UCSD-AML1 (cell line): ENCODE results near the gene PTPN1.
"Not testable (repeated sequence)": the region's sequence is repeated elsewhere in the genome, so short reads cannot be mapped to it uniquely, and the experiment has no call there.

Experiments
- DNase-seq: peaks from one replicate; lab custom pipeline; 2025; ENCODE audit not compliant: unreplicated experiment; lab: John Stamatoyannopoulos, UW

Gene PTPN1

GRCh38 chr20:50478162-50478990 lies 31.8 kb upstream of the PTPN1 start:
- peak; percentile 82 for DNase-seq

GRCh38 chr20:50481741-50482140 lies 28.4 kb upstream of the PTPN1 start:
- no peak for DNase-seq

- no peak for DNase-seq
These were observed 27.7 kb upstream of the PTPN1 start for GRCh38 chr20:50482396-50482981.

DNA sequence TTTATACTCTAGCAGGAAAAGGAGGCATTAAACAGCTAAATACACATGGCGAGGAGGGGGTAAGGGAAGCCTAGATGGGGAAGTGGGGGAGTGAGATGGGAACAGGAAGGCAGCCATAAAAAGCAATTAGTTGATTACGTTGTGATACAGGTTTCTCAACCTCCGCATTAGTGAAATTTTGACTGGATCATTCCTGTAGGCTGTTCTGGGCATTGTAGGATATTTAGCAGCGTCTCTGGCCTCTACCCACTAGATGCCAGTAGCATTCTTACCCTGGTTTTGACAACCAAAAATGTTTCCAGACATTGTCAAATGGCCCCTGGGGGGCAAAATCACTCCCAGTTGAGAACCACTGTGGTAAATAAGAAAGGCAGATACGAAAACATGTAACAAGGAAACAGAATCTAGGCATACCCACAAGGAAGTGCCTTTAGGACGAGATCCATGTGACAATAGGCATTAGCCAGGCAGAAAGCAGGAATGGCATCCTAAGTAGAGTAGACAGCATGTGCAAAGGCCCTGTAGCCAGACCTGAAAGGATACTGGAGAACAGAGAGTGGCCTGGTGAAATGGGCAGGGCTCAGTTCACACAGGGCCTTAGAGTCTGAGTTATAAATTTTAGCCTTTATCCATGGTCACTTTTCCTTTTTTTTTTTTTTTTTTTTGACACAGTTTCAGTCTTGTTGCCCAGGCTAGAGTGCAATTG lies 25.8 kb upstream of the PTPN1 start:
- DNase-seq = no peak

- no peak for DNase-seq
These were observed 22.8 kb upstream of the PTPN1 start for GRCh38 chr20:50487397-50487796.

DNA sequence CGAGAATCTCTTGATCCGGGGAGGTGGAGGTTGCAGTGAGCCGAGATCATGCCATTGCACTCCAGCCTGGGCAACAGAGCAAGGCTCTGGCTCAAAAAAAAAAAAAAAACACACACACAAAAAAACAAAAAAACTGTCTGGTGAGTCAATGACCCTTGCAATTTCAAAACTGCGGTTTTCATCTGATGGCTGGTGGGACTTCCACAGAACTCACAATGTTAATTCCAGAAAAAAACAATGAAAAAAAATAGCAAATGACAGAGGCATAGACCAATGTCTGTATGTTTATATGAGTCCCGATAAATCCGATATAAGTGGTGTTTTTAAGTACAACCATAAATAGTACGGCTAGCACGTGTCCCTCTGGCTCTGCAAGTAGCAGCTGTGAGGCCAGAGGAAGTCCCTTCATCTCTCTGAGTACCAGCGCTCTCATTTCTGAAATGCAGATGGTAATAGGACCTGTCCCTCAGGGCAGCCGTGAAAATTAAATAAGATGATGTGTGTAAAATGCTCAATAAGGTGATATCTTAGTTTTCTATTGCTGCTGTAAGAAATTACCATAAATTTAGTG lies 21.9 kb upstream of the PTPN1 start:
- no peak for DNase-seq

DNA sequence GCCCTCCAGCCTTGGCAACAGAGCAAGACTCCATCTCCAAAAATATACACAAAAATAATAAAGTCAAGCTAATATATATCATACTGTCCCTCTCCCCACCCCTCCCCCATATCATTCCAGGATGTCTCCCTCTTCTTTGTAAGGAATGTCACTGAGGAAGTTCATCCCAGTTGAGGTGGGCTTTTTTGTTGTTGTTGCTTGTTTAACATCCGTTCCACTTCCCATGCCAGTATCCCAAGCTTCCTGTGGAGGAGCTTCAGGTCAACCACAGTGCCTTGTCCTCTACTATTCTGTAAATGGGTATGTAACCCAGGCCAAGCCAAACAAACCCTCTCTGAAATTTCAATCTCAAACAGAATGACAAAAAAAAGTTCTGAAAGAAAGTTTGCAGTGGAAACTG lies 19.0 kb upstream of the PTPN1 start:
- no peak for DNase-seq

GRCh38 chr20:50491926-50492634 lies 18.1 kb upstream of the PTPN1 start:
- no peak for DNase-seq

DNA sequence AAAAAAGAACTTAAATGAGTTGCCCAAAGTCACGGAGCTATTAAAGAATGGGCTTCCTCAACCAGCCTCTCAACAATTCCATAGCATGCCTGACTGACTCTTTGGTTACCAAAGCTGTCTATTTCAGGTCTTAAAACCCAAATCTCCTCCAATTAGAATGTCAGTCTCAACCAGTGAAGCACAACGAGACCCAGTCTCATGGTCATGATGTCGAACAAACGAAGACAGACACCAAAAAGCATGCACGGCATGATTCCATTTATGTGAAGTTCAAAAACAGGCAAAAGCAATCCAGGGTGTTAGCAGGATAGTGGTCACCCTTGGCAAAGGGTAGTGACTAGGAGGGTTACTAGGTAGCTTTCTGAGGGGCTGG lies 16.3 kb upstream of the PTPN1 start:
- no peak for DNase-seq

DNA sequence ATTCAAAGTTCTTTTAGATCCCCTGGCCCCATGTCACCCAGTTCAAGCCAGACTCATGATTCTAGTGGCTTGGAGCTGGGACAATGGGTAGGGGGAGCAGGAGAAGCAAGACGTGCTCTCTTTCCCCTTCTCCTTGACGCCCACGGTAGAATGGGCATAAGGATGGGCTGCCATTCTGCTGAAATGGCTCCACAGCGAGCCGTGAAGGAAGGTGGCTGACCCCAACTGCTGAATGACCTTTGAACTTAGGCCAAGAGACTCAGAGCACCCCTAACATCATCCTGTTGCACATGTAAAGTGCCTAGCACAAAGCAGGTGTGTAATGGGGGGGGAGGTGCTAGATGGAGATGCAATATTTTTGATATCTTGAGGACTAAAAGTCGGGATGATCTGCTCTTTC lies 15.8 kb upstream of the PTPN1 start:
- no peak for DNase-seq

- DNase-seq = no peak
These were observed 13.3 kb upstream of the PTPN1 start for GRCh38 chr20:50496773-50497385.

GRCh38 chr20:50498071-50498776 lies 12.0 kb upstream of the PTPN1 start:
- no peak for DNase-seq

DNA sequence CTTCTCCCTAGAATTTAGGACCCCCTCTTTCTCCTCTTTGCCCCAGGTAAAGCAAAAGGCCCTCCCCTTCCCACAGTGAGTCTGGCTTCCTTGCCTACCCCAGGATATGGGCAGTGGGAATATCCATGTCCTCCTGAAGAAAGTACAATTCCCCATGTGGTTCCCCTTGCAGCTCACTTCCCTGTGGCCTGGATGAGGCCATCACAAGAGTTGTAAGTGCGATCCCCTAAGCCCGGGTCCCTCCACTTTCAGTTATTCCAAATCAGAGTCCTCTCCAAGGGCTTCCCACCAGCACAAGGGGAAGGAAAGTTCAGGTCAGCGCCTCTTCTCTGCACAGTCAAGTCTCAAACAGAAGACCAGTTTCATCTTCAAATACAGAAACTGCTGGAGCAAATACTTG lies 10.2 kb upstream of the PTPN1 start:
- no peak for DNase-seq

- no peak for DNase-seq
These were observed 8.0 kb upstream of the PTPN1 start for GRCh38 chr20:50501972-50502745.

DNA sequence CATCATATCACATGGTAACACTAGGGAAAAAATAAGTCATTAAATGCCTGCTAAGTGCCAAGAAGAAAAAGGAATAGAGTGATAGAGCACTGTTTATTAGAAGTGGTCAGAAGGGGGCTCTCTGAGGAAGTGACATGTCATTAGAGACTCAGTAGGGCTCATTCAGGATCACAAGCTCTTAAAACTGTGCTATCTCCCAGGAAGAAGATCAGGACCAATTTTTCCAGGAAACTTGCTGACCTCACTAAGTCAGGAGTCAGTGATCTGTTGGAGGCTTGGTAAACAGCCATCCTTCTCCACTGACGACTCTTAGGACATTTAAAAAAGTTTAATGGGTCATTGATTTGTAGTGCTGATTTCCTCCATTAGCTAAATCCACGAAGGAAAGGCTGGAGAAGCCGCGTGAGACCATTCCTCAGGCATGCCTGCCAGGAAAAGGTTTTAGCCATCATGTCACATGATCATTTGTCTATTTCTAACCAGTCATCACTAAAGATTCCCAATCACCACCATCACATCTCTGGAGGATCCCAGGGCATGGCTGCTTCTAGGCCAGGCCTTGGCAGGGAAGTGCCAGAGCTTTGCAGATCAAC lies 5.9 kb upstream of the PTPN1 start:
- DNase-seq = no peak

GRCh38 chr20:50506270-50506579 lies 4.0 kb upstream of the PTPN1 start:
- DNase-seq = no peak

DNA sequence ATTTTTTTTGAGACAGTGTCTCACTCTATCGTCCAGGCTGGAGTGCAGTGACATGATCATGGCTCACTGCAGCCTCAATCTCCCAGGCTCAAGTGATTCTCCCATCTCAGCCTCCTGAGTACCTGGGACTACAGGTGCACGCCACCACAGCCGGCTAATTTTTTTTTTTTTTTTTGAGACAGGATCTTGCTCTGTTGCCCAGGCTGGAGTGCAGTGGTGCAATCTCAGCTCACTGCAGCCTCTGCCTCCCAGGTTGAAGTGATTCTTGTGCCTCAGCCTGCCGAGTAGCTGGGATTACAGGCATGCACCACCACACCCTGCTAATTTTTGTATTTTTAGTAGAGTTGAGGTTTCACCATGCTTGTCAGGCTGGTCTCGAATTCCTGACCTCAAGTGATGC lies 2.4 kb upstream of the PTPN1 start:
- DNase-seq = not testable (repeated sequence)

DNA sequence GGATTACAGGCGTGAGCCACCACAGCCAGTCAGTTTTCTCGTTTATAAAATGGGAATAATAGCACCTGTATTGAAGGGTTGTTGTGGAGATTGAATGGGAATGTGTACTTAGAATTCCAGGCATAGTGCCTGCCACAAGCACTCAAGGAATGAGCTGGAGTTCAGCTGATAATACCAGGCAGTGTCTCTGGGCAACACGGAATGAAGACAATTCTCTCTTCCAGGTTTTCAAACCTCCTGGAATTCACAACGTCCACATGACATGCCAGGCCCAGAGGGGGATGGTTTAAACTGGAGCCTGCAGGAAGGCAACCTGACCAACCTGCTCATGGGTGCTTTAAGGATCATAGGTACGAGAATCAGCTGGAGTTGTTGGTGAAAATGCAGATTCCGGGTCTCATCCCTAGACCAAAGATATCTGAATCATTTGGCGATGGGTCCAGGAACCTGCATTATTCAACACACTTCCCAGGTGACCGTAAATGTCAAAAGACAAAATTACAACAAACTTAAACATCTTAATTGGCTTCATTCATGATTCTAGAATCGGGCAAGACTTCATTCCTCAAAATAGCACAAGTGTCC lies 1.9 kb upstream of the PTPN1 start:
- DNase-seq = no peak
